Activated naive CD8-positive, alpha-beta T cell treated with anti-CD3 and anti-CD28 coated beads, Interleukin-2, amount 50 U/mL, for 24 hours (primary cell): ENCODE data around the gene COL5A1.

Source experiments
- ATAC-seq: fragments of 150-1000 bp; cut with Tn5 transposase; one replicate; pipeline ENCODE4 v1.10.0; 2021
- DNase-seq: peaks from one replicate; pipeline ENCODE4 v3.0.0; 2021
- H3K27ac Mint-ChIP-seq: one replicate; pipeline ENCODE4 v1.8.0; 2021; ENCODE audit warnings: mild to moderate bottlenecking, mixed read lengths
- H3K27me3 Mint-ChIP-seq: one replicate; pipeline ENCODE4 v1.8.0; 2021; ENCODE audit warnings: mixed read lengths
- H3K36me3 Mint-ChIP-seq: one replicate; pipeline ENCODE4 v1.8.0; 2021; ENCODE audit warnings: low read depth, mixed read lengths
- H3K4me1 Mint-ChIP-seq: one replicate; pipeline ENCODE4 v1.8.0; 2021; ENCODE audit warnings: mixed read lengths
- H3K4me3 Mint-ChIP-seq: one replicate; pipeline ENCODE4 v1.8.0; 2021; ENCODE audit warnings: mild to moderate bottlenecking, moderate library complexity, mixed read lengths
- H3K9me3 Mint-ChIP-seq: one replicate; pipeline ENCODE4 v1.8.0; 2021; ENCODE audit warnings: mixed read lengths

COL5A1 gene

DNA sequence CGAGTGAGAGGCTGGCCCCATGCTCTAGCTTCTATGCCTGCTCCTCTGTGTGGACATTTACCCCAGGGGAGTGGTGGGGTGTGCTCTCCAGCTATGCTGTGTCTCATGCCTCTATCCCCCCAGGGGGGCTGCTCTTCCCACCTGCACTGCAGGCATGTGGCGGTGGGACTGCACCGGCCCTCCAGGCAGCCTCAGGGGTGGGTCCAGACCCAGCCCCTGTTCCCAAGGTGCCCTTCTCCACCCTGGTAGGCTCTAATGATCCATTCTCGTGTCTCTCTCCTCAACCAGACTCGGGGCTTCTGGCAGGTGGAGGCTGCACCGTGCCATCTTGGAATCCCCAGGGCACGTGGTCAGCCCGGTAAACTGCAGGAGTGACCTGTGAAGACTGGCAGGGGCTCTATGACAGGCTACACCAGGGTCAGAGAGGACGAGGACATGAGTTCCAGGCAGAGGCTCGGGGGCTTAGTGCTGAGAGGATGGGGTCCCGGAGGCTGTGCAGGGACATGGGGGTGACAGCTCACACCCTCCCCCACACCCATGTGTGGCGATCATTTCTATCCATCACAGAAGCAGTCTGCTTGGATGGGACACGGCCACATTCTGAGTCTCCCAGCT, 22.7 kb upstream of the COL5A1 start:
- Mint-ChIP-seq H3K36me3 (no peaks in the 10 kb centered on the region), H3K27ac (no peak overlapping the region), H3K4me3 (no peak overlapping the region), H3K9me3 (no peaks in the 10 kb centered on the region), H3K27me3 (peaks cover 3% of the 10 kb centered on the region), H3K4me1 (no peaks in the 10 kb centered on the region)
- no peak for DNase-seq
- ATAC-seq: no peak

DNA sequence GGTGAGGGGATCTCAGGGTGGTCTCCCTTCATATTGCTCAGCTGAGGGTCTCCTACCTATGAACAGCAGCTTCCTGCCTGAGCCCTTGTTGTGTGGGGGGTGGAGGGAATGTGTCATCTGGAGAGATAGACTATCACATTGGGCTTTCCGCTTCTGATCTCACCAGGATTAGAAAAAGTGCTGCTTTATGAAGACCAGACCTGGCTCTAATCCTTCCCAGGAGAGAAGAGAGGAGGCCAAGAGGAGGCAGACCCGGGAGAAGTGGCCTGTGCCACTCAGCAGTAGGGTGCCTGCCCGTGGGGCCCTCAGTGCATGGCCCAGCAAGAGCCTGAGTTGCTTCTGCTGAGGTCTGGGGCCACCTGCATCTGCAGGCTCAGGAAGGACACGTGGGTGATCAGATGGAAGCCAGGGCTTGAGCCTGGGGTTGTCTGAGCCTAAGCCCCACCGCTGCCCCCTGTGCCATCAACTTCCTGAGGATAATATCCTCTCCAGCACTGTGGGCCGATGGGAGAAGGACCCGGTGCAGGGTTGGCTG, 22.1 kb upstream of the COL5A1 start:
- no peaks in the 10 kb centered on the region for H3K9me3 Mint-ChIP-seq
- H3K4me1 Mint-ChIP-seq: no peaks in the 10 kb centered on the region
- H3K27ac Mint-ChIP-seq: no peak overlapping the region
- peaks cover 2% of the 10 kb centered on the region for H3K27me3 Mint-ChIP-seq
- H3K36me3 Mint-ChIP-seq: no peaks in the 10 kb centered on the region
- H3K4me3 Mint-ChIP-seq: no peak overlapping the region
- no peak for ATAC-seq
- no peak for DNase-seq

DNA sequence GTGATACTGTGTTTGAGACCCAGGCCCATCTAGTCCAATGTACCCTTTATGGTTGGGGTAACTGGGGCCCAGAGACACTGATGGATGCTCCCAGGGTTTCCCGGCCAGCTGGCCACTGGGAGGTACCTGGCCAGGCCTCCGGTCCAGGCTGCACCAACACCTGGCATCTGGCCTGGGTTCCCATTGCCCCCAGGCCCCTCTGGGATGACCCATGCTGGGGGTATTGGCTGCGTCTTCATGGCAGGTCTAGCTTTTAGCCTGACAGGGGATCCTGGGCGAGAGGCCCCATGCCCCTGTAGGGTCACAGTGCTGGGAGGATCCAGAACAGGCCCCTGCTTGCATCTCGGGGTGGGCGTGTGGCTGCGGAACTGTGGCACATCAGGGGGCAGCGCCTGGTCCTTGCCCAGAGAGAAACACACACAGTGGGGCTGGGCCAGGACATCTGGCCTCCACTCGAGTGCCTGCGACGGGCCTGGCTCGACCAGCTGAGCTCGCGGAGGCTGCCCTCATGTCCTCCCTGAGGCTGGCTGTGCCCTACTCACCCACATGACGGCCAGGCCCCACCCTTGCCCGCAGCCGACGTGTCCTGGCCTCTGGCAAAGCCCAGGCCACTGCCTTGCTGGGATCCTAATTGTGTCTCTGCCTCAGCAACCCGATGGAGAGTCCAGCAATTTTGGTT, 21.5 kb upstream of the COL5A1 start:
- Mint-ChIP-seq H3K27me3 (peaks cover 2% of the 10 kb centered on the region), H3K4me1 (no peaks in the 10 kb centered on the region), H3K9me3 (no peaks in the 10 kb centered on the region), H3K36me3 (no peaks in the 10 kb centered on the region), H3K4me3 (no peak overlapping the region), H3K27ac (no peak overlapping the region)
- ATAC-seq: no peak
- DNase-seq: no peak

DNA sequence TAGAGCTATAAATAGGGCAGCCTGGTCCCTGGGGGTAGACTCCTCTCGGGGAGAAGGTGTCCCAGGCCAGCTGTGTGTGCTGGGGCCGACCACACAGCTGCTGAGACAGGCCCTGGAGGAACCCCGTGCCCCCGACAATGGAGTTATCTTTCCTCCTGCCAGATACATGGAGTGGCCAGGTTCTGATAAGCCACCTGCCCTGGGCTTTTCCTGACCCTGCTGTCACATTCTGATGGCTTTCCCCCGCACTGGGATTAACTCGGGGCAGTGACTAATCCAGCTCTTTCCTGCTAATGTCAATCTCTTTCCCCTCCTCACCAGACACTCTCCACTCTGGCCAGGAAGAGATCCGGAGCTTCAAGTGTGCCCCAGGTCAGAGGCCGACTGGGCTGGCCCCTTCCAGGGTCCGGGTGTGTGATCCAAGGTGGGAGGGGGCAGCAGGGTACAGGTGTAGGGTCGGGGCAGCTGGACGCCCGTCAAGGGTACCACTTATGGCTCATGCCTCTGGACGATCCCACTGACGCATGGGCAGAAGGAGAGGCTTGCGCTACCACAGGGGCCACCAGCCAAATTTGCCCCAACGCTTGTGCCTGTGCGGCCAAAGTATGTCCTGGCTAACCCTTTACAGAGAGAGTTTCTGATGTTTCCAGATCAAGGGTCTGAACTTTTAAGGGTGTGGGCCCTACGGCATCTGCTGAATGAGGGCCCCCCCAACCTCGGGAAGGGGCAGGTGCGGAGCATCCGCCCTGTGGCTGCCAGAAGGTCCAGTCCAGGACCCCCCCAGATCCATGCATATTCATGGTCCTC, 20.6 kb upstream of the COL5A1 start:
- no peak for DNase-seq
- Mint-ChIP-seq H3K4me1 (no peaks in the 10 kb centered on the region), H3K4me3 (no peak overlapping the region), H3K36me3 (no peaks in the 10 kb centered on the region), H3K27ac (no peak overlapping the region), H3K9me3 (no peaks in the 10 kb centered on the region), H3K27me3 (peaks cover 2% of the 10 kb centered on the region)
- ATAC-seq: no peak

DNA sequence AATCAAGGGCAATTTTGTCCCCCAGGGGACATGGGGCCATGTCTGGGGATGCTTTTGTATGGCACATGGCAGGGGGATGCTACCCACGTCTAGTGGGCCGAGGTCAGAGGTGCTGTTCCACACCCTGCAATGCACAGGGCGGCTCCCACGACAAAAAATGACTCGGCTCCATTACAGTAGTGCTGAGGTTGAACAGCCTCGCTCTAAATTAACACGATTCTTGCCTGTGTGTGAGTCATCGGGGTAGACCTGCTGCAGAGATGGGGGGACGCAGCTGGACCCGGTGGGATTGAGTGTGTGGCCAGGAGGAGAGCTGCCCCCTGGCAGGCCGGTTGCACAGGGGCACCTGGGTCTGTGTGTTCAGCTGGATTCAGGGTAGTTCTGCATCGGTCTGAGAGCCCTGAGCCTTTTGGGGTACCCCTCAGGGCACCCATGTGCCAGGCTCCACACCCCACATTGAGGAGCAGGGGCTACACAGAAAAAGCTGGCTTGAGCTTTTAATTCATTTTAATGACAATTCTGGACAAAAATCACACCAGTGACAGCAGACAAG, 20.0 kb upstream of the COL5A1 start:
- no peak for ATAC-seq
- no peaks in the 10 kb centered on the region for H3K36me3 Mint-ChIP-seq
- H3K9me3 Mint-ChIP-seq: no peaks in the 10 kb centered on the region
- H3K4me1 Mint-ChIP-seq: no peaks in the 10 kb centered on the region
- peaks cover 2% of the 10 kb centered on the region for H3K27me3 Mint-ChIP-seq
- no peak overlapping the region for H3K4me3 Mint-ChIP-seq
- H3K27ac Mint-ChIP-seq: no peak overlapping the region
- DNase-seq: no peak

DNA sequence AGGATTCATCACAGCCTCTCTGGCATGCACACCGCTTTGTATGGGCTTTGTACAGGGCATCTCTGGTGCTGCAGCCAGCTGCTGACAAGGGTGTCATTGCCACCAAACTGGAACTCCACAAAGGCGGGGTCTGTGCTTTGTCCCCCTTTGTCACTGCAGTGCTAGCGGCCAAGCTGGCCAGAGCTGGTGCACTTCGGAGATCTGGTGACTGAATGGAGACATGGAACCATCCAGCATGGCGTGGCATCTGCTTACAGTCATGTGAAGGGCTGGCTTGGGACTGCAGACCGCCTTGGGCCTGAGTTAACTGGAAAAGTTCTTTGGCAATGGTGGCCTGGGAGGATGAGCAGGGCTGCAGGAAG, 18.7 kb upstream of the COL5A1 start:
- Mint-ChIP-seq H3K4me3 (no peak overlapping the region), H3K27ac (no peak overlapping the region), H3K36me3 (no peaks in the 10 kb centered on the region), H3K4me1 (no peaks in the 10 kb centered on the region), H3K9me3 (no peaks in the 10 kb centered on the region), H3K27me3 (peaks cover 2% of the 10 kb centered on the region)
- DNase-seq: no peak
- no peak for ATAC-seq

- DNase-seq (no peak), ATAC-seq (no peak)
- Mint-ChIP-seq H3K4me1 (no peaks in the 10 kb centered on the region), H3K27ac (no peak overlapping the region), H3K36me3 (no peaks in the 10 kb centered on the region), H3K4me3 (no peak overlapping the region), H3K9me3 (no peaks in the 10 kb centered on the region), H3K27me3 (peaks cover 2% of the 10 kb centered on the region)
Observed at GRCh38 chr9:134623258-134624066, 18.1 kb upstream of the COL5A1 start.

DNA sequence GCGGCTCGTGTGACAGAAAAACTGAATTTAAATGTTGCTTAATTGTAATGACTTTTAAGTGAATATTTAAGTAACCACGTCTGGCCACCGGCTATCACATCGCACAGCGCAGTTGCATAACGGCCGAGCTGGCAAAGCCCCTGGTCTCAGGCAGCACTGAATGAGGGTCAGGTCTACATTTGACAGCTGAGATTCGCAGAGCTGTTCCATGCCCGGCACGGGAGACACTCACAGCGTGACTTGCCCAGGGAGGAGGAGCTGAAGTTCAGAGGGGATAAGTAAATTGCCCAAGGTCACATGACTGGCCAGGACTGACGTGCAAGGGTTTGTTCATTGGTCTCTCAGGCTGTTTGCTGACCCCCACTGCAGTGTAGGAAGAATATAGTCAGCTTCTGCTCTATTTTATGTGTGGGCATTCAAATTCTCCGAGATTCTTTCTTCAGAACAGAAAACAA, 17.4 kb upstream of the COL5A1 start:
- Mint-ChIP-seq H3K4me1 (no peaks in the 10 kb centered on the region), H3K4me3 (no peak overlapping the region), H3K27ac (no peak overlapping the region), H3K36me3 (no peaks in the 10 kb centered on the region), H3K9me3 (no peaks in the 10 kb centered on the region), H3K27me3 (peaks cover 2% of the 10 kb centered on the region)
- ATAC-seq (no peak), DNase-seq (no peak)

- Mint-ChIP-seq H3K4me3 (no peak overlapping the region), H3K36me3 (no peaks in the 10 kb centered on the region), H3K27me3 (peaks cover 2% of the 10 kb centered on the region), H3K4me1 (no peaks in the 10 kb centered on the region), H3K9me3 (no peaks in the 10 kb centered on the region), H3K27ac (no peak overlapping the region)
- no peak for ATAC-seq
- no peak for DNase-seq
Observed at GRCh38 chr9:134624621-134625181, 16.9 kb upstream of the COL5A1 start.

- Mint-ChIP-seq H3K9me3 (no peaks in the 10 kb centered on the region), H3K4me1 (no peaks in the 10 kb centered on the region), H3K4me3 (no peak overlapping the region), H3K36me3 (no peaks in the 10 kb centered on the region), H3K27me3 (peaks cover 2% of the 10 kb centered on the region), H3K27ac (no peak overlapping the region)
- DNase-seq (no peak), ATAC-seq (no peak)
Observed at GRCh38 chr9:134625361-134626068, 16.1 kb upstream of the COL5A1 start.

- no peak overlapping the region for H3K4me3 Mint-ChIP-seq
- DNase-seq (no peak), ATAC-seq (no peak)
- H3K4me1 Mint-ChIP-seq: no peaks in the 10 kb centered on the region
- no peak overlapping the region for H3K27ac Mint-ChIP-seq
- H3K36me3 Mint-ChIP-seq: no peaks in the 10 kb centered on the region
- H3K27me3 Mint-ChIP-seq: peaks cover 2% of the 10 kb centered on the region
- no peaks in the 10 kb centered on the region for H3K9me3 Mint-ChIP-seq
Observed at GRCh38 chr9:134626069-134626423, 15.6 kb upstream of the COL5A1 start.

DNA sequence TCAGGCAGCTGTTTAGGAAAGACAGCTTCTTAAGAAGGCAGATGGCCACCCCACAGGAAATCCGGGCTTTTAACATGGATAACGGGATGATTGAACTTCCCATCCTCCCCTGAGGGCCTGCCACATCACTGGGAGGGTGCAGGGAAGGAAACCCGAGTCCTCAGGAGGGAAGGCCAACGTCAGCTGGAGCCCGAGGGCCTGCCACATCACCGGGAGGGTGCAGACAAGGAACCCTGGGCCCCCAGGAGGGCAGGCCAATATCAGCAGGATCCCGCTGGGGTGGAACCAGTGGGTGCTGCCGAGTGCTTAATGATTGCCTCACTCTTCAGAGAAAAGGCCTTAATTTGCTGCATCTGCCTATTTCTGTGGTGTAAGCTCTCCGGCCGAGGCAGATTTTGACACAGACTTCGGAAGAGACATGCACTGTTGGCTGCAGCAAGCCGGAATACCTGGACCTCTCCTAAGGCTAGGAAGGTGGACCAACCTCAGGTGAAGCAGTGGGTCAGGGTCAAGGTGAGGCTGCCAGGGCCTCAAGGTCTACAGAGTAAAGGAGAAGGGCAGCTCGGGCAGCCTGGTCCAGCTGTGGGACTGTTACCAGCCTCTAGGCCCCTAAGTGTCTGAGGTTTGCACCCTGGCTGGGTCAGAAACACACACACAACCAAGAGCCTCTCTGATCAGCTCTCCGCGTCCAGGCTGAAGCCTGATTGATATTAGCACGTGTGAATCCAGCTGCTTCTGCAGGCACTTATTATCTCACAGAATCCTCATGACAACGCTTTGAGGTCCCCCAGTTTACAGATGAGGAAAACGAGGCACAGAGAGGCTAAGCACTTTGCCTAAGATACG, 14.8 kb upstream of the COL5A1 start:
- ATAC-seq: no peak
- DNase-seq: no peak
- H3K27me3 Mint-ChIP-seq: peaks cover 2% of the 10 kb centered on the region
- no peaks in the 10 kb centered on the region for H3K9me3 Mint-ChIP-seq
- no peaks in the 10 kb centered on the region for H3K4me1 Mint-ChIP-seq
- H3K4me3 Mint-ChIP-seq: no peak overlapping the region
- no peak overlapping the region for H3K27ac Mint-ChIP-seq
- no peaks in the 10 kb centered on the region for H3K36me3 Mint-ChIP-seq
